ENCODE measurements around the gene CBLB.

GRCh38 chr3:105907777-105908176, 39.0 kb upstream of the CBLB start:
- TF ChIP-seq EZH2 (IDR thresholded peaks at IDR 0.05; ENCODE audit: insufficient read depth, poor library complexity, severe bottlenecking) (no peak), EZH2phosphoT487 (IDR thresholded peaks at IDR 0.05; ENCODE audit: insufficient read depth, low read depth) (no peak)
